SH-SY5Y (cell line): ENCODE results near the gene WDR48.

Experiments
- GATA2 ChIP-seq: IDR thresholded peaks from 2 replicates; pipeline ENCODE4 v1.6.1; 2011; ENCODE audit warnings: mild to moderate bottlenecking, low read depth, low read length
- GATA3 ChIP-seq: IDR thresholded peaks from 2 replicates; pipeline ENCODE4 v1.6.1; 2011; ENCODE audit warnings: low read depth, mild to moderate bottlenecking, low read length, moderate library complexity

The WDR48 gene

DNA sequence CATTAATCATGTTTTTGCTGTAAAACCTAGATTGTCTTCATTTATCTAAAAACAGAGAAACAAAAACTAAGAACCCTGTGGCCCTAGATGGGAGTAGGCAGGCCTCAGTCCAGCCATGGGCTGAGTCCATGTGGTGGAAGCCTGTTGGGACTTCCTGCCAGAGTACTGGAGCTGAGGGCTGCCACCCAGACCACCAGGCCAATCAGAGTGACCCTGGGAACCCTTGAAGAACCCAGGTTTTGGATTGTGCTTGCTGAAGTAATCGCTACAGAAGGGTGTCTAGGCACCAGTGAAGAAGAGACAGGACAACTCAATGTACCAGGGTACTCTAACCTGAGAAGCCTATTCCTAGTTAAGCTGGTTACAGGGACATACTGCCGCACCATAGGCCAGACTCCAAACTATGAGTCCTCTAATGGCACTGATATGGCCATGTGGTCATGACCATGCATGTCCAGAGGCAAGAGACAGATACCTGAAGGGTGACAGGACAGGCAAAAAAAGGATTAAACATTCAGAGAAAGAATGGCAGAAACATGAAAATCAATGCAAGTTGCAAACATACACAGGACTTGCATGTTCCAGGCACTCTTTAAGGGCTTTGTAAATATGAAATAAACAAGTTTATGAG lies 88.6 kb downstream of the WDR48 start:
- TF ChIP-seq GATA3: no peak
- no peak for TF ChIP-seq GATA2

- no peak for TF ChIP-seq GATA2
- TF ChIP-seq GATA3: no peak
Measured at GRCh38 chr3:39141171-39141995, 89.6 kb downstream of the WDR48 start.

- TF ChIP-seq GATA2: no peak
- TF ChIP-seq GATA3: no peak
Measured at GRCh38 chr3:39142067-39142466, 90.3 kb downstream of the WDR48 start.

DNA sequence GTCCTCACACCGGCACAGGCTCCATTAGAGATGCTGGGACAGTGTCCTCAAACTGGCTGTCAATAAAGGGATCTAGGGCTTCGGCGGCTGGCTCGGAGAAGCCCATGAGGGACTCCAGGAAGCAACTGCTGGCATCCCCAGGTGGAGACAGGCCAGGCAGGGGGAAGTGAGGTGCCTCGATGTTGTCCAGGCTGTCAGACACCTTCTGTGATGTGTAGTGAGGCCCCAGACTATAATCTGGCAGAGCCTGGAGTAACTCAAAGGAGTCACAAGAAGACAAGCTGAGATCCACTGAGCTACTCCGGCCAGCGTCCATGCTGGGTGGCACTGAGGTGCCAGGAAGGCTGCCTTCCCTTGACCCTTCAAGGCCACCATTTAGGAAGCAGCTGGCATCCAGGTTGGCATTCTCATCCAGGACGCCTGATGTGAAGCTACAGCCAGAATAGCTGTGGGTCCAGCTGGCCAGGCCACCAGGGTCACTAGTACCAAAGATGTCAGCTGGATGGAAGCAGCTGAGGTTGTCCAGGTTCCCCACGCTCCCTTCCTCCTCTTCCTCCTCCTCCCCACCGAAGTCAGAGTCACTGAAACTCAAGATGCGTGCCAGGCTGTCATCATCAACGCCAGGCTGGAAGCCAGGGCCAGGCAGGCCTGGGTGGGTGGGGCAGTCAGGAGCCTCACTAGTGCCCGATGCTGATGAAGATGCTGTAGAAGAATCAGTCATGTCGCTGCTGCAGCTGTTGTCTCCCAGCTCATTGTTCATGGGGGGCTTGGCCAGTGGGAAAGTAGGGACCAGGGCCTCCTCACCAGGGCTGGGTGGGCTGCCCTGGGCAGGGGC lies 91.5 kb downstream of the WDR48 start:
- TF ChIP-seq GATA2 (no peak), GATA3 (no peak)

DNA sequence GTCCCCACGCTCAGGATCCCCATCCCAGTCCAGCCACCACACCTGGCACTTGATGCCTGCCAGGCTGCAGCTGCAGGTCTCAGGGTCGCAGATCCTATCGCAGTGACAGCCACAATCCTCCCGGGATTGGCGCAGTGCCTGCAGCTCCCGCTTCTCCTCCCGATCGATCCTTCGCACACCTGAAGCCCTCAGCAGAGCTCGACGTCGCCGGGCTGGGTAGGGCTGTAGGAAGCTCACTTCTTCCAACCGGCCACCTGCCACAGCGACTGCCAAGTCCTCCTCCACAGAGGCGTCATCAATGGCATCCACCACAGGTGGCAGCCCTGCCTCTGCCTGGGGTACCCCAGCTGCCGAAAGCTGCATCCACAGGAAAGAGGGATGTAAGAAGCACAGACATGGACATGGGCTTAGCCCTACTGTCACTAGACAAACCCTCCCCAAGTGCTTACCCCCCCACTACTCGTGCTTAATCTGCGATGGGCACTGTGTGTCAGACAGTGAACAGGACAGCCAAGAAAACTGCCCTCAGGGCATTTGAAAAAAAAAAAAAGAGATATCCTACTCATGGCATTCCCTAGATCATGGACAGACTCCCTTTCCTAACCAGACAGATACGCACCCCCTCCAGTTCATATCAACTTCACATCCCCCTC lies 92.4 kb downstream of the WDR48 start:
- TF ChIP-seq GATA3 (no peak), GATA2 (peak; percentile 80)

DNA sequence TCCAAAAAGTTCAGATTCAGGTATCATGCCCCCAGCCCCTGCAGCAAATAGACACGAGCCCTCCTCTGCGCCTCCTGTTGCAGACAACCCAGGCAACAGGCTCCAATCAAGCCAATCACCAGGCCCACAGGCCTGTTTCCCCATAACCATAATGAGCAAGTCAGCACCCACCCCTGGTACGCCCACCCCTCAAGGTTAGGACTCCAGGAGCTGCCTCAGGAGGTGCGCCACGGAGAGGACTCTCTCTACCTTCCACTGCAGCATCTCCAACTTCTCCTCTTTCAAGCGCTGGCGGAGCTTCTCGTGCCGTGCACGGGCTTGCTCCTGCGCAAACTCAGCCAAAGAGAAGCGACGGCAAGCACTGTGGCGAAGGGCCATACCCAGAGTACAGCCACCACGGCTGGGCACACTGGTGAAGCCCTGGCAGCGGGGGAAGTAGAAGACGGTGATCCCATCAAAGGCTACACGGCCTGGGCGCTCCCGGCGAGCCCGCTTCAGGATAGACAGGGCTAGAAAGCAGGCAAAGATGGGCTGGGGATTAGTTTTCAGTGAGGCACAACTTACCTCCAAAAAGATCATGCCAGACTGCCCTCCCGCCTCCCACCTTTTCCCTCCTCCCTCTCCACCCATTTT lies 93.0 kb downstream of the WDR48 start:
- TF ChIP-seq GATA3 (no peak), GATA2 (no peak)

DNA sequence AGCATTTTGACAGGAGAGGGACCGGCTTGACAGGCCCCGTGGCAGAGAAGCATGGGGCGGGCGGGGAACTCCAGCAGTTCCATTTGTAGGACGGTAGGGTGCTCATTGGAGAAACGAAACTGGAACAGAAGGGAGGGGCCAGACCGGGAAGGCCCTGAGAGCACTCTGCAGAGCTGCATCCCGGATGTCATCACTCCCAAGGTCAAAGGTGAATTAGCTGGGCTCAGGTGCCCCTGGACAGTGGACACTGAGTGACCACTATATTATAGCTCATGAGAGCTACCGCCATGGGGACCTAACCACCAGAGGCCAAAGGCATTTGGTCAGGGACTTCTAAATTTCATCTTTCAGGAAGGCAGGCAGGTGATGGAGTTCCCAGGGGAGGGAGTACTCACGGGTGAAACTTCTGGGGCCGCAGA lies 94.3 kb downstream of the WDR48 start:
- no peak for TF ChIP-seq GATA3
- no peak for TF ChIP-seq GATA2
